K562 (cell line): ENCODE results near the gene TOR3A. TPM values are rescaled to one million over a fixed set of nuclear protein-coding genes. Genes with fewer than 3 reads are reported as not detected.

Experiments
- ATAC-seq: fragments of 200-7000 bp; cut with Tn5 transposase; 3 replicates; pipeline ENCODE4 v1.9.1; 2020; ENCODE audit warnings: moderate library complexity
- BruUV-seq: library from RNA; stranded (reverse); fragments of 400-500 nt; replicated peaks from 2 replicates; lab custom pipeline; 2021; lab: Mats Ljungman, UMichigan
- CTCF ChIA-PET: fragments of 300-600 bp; formaldehyde crosslinking; extraction: SDS; loops from one replicate; lab custom pipeline; 2021; ENCODE audit warnings: low intra/inter-chr PET ratio; lab: Yijun Ruan, JAX
- POLR2A ChIA-PET: fragments of 300-600, 350-650 bp; sonication (Branson Sonifier 250); formaldehyde crosslinking; extraction: SDS; loops from one replicate; lab custom pipeline; 2021; ENCODE audit warnings: antibody characterized with exemption, inconsistent platforms; lab: Yijun Ruan, JAX
- DNase-seq, 4 experiments: peaks; one replicate each; pipeline versions ENCODE4 v3.0.0 to v3.0.0-alpha.2; 2011 to 2018; ENCODE audit warnings: low spot score in 3 of 4, mixed read lengths in 3 of 4; ENCODE audit errors: extremely low read depth in 1 of 4
- FAIRE-seq: peaks from 2 replicates; lab custom pipeline; 2011; peaks lifted over from hg19 to GRCh38; lab: Jason Lieb, UNC
- H2AFZ ChIP-seq: 2 replicates; pipeline ENCODE4 v1.6.0; 2011; ENCODE audit warnings: low read depth, low read length, control low read depth, inconsistent platforms
- H3K27ac ChIP-seq: fragments of 200-600 bp; 3 replicates; pipeline ENCODE4 v1.8.0; 2011; ENCODE audit warnings: low read depth, mild to moderate bottlenecking, control low read depth, inconsistent platforms, low read length, moderate library complexity, mixed read lengths; ENCODE audit errors: extremely low read depth
- H3K27me3 ChIP-seq, 2 experiments: fragments of 300-600 bp in 1 of 2; 2 replicates in 1 of 2; 3 replicates in 1 of 2; pipeline versions ENCODE4 v1.6.0 to v1.8.0; 2011; ENCODE audit warnings: inconsistent platforms in 2 of 2, low read length in 2 of 2, mild to moderate bottlenecking in 1 of 2, mixed read lengths in 1 of 2, moderate library complexity in 1 of 2; ENCODE audit not compliant: control insufficient read depth in 2 of 2, insufficient read depth in 2 of 2
- H3K36me3 ChIP-seq: fragments of 300-600 bp; 3 replicates; pipeline ENCODE4 v1.8.0; 2011; ENCODE audit warnings: mild to moderate bottlenecking, low read length, inconsistent platforms; ENCODE audit not compliant: control insufficient read depth, insufficient read depth
- H3K4me1 ChIP-seq, 2 experiments: fragments of 200-600 bp in 1 of 2; replicated peaks in 1 of 2; 2 replicates in 1 of 2; 3 replicates in 1 of 2; pipeline versions ENCODE4 v1.5.1 to v1.8.0; 2011; ENCODE audit warnings: inconsistent platforms in 2 of 2, low read length in 2 of 2, mild to moderate bottlenecking in 1 of 2, mixed read lengths in 1 of 2, moderate library complexity in 1 of 2; ENCODE audit not compliant: control insufficient read depth in 2 of 2, insufficient read depth in 2 of 2
- H3K4me2 ChIP-seq: 2 replicates; pipeline ENCODE4 v1.6.1; 2011; ENCODE audit warnings: low read length, control low read depth, inconsistent platforms, mixed read lengths; ENCODE audit not compliant: insufficient read depth
- H3K4me3 ChIP-seq: fragments of 200-600 bp; sonication (generic), shearing (Covaris generic); 2 replicates; pipeline ENCODE4 v1.5.1; 2016; ENCODE audit warnings: control low read depth, inconsistent platforms
- H3K79me2 ChIP-seq: fragments of 200-600 bp; 3 replicates; pipeline ENCODE4 v1.8.0; 2011; ENCODE audit warnings: low read length, inconsistent platforms; ENCODE audit not compliant: control insufficient read depth, insufficient read depth
- H3K9ac ChIP-seq, 2 experiments: 2 replicates each; pipeline versions ENCODE4 v1.6.0 to v1.6.1; 2011; ENCODE audit warnings: low read depth in 2 of 2, low read length in 2 of 2, control low read depth in 1 of 2, inconsistent platforms in 1 of 2, mild to moderate bottlenecking in 1 of 2, mixed read lengths in 1 of 2; ENCODE audit not compliant: insufficient read depth in 1 of 2
- H3K9me1 ChIP-seq: one replicate; pipeline ENCODE4 v1.6.0; 2011; ENCODE audit warnings: inconsistent platforms, mild to moderate bottlenecking, low read length, moderate library complexity; ENCODE audit not compliant: control insufficient read depth, insufficient read depth
- H3K9me3 ChIP-seq: replicated peaks from 2 replicates; pipeline ENCODE4 v1.5.1; 2011; ENCODE audit warnings: low read depth, low read length, inconsistent platforms; ENCODE audit not compliant: control insufficient read depth, insufficient read depth
- H4K20me1 ChIP-seq: replicated peaks from 2 replicates; pipeline ENCODE4 v1.6.1; 2011; ENCODE audit warnings: low read length, inconsistent platforms, mixed read lengths; ENCODE audit not compliant: control insufficient read depth, insufficient read depth
- C11orf30 ChIP-seq: fragments of 450-650 bp; IDR thresholded peaks from 2 replicates; pipeline ENCODE4 v1.6.1; 2016; ENCODE audit warnings: low read depth, mild to moderate bottlenecking
- ILK ChIP-seq: fragments of 450-650 bp; IDR thresholded peaks from 2 replicates; pipeline ENCODE4 v1.6.1; 2016; ENCODE audit warnings: missing genetic modification characterization, low read depth, mild to moderate bottlenecking, missing compliant biosample characterization, moderate library complexity, borderline replicate concordance
- KDM1A ChIP-seq, 2 experiments: fragments of 450-650 bp; IDR thresholded peaks; 2 replicates each; pipeline ENCODE4 v1.6.1; 2016; ENCODE audit warnings: mild to moderate bottlenecking in 2 of 2
- KDM4B ChIP-seq, 2 experiments: fragments of 450-650 bp in 1 of 2; sonication (generic) in 1 of 2; IDR thresholded peaks; 2 replicates each; pipeline ENCODE4 v1.6.1; 2016 to 2017; ENCODE audit warnings: borderline replicate concordance in 2 of 2, antibody characterized with exemption in 1 of 2, low read depth in 1 of 2, mild to moderate bottlenecking in 1 of 2
- MECOM ChIP-seq: fragments of 250-450 bp; sonication (Bioruptor Pico); IDR thresholded peaks from 2 replicates; pipeline ENCODE4 v1.8.0; 2022; ENCODE audit warnings: inconsistent platforms
- NR3C1 ChIP-seq: sonication (generic); formaldehyde crosslinking; IDR thresholded peaks from 2 replicates; pipeline ENCODE4 v1.8.1; 2022; ENCODE audit warnings: missing genetic modification reagents
- POLR2AphosphoS2 ChIP-seq: IDR thresholded peaks from 2 replicates; pipeline ENCODE4 v1.6.1; 2012; ENCODE audit warnings: low read length, improper control_type of control experiment
- RAD21 ChIP-seq, 2 experiments: fragments of 250-450 bp in 1 of 2; fragments of 450-650 bp in 1 of 2; sonication (Bioruptor Pico) in 1 of 2; formaldehyde crosslinking in 1 of 2; IDR thresholded peaks in 1 of 2; conservative IDR thresholded peaks in 1 of 2; 2 replicates each; pipeline versions ENCODE4 v1.4.0 to v1.8.0; 2020 to 2022; ENCODE audit warnings: mild to moderate bottlenecking in 2 of 2, moderate library complexity in 1 of 2
- SMC3 ChIP-seq: conservative IDR thresholded peaks from 2 replicates; pipeline ENCODE4 v1.6.1; 2011; ENCODE audit warnings: low read depth, low read length, improper control_type of control experiment; ENCODE audit not compliant: insufficient read depth
- TAL1 ChIP-seq: fragments of 450-650 bp; IDR thresholded peaks from 2 replicates; pipeline ENCODE4 v1.6.1; 2016; ENCODE audit warnings: mild to moderate bottlenecking
- ZNF444 ChIP-seq: fragments of 250-450 bp; sonication (Bioruptor Pico); IDR thresholded peaks from 2 replicates; pipeline ENCODE4 v1.4.0; 2020; ENCODE audit warnings: mild to moderate bottlenecking, moderate library complexity
- WGBS: fragments of 100-300 bp; shearing (Covaris generic); methylation state at CpG from one replicate; pipeline ENCODE4 v1.1.6; 2016; ENCODE audit warnings: low coverage, mixed read lengths; ENCODE audit not compliant: insufficient coverage; ENCODE audit errors: missing lambda C conversion rate; 5-methylcytosine and 5-hydroxymethylcytosine counted together
- in situ Hi-C: fragments of 300-500 bp; cut with MboI; formaldehyde crosslinking; loops from 4 replicates; pipeline ENCODE4 v1.15.0; 2018; ENCODE audit warnings: inconsistent platforms, mixed read lengths
- intact Hi-C: fragments of 100-400 bp; cut with micrococcal nuclease; formaldehyde crosslinking; loops from 2 replicates; pipeline ENCODE4 v1.14.2; 2022
- polyA plus RNA-seq, 8 experiments: library from polyadenylated mRNA; depleted of rRNA in 4 of 8; stranded (reverse) in 5 of 8; unstranded in 3 of 8; fragments of >200 nt; fragmentation: Nextera tagmentation in 2 of 8; fragmentation: Illumina TruSeq in 1 of 8; extraction: Ambion mirVana in 2 of 8; extraction: Trizol in 1 of 8; gene quantifications; 2 replicates each; pipeline versions ENCODE4 v1.2.1 to v1.2.3, GENCODE V29; 2011 to 2014; ENCODE audit warnings: inconsistent platforms in 1 of 8, missing spikeins in 1 of 8
- total RNA-seq, 7 experiments: library from RNA; depleted of rRNA in 6 of 7; stranded (reverse); fragments of >200 nt in 6 of 7; fragmentation: Illumina TruSeq in 2 of 7; extraction: Trizol in 2 of 7; gene quantifications; 2 replicates each; pipeline versions ENCODE4 v1.2.1 to v1.2.3, GENCODE V29; 2011 to 2021; ENCODE audit warnings: low replicate concordance in 1 of 7
- TF ChIP-seq, protein P1 (sequence below): IDR thresholded peaks from 3 replicates; pipeline ENCODE4 v1.6.1; 2011; ENCODE audit warnings: borderline replicate concordance, mild to moderate bottlenecking, moderate library complexity; ENCODE audit not compliant: insufficient read length; ENCODE audit errors: extremely low read depth
- TF ChIP-seq, protein P2 (sequence below): sonication (generic); formaldehyde crosslinking; IDR thresholded peaks from 2 replicates; pipeline ENCODE4 v1.8.1; 2023; ENCODE audit warnings: mild to moderate bottlenecking, missing genetic modification reagents
- TF ChIP-seq, protein P3 (sequence below): sonication (generic); formaldehyde crosslinking; IDR thresholded peaks from 2 replicates; pipeline ENCODE4 v1.8.0; 2022; ENCODE audit warnings: mild to moderate bottlenecking, missing genetic modification reagents

TOR3A gene
- total and polyA plus RNA-seq, 9 of the 15 experiments (the other 6 are each of a cell fraction or from before 2014, with no cell fraction given) = 7.9 to 94.5 (median 39.7) TPM

DNA sequence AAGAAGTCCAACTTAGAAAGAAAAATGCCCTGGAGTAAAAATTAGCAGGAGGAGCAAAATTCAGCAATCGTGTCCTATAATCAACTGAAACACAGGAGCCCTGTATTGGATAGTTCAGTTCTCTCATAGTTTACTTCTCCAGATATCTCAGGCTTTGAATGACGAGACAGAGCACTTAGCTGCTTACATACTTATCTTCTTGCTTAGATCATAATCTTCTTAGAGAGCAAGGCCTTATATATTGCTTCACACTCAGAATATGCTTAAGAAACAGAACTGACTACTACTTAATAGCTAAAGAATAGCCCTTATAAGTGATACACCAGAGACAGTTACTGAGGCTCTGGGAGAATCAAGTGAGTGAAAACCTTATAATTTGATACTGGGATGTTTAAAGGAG, 38.9 kb downstream of the TOR3A start (continued):
- TF ChIP-seq, protein P1, sequence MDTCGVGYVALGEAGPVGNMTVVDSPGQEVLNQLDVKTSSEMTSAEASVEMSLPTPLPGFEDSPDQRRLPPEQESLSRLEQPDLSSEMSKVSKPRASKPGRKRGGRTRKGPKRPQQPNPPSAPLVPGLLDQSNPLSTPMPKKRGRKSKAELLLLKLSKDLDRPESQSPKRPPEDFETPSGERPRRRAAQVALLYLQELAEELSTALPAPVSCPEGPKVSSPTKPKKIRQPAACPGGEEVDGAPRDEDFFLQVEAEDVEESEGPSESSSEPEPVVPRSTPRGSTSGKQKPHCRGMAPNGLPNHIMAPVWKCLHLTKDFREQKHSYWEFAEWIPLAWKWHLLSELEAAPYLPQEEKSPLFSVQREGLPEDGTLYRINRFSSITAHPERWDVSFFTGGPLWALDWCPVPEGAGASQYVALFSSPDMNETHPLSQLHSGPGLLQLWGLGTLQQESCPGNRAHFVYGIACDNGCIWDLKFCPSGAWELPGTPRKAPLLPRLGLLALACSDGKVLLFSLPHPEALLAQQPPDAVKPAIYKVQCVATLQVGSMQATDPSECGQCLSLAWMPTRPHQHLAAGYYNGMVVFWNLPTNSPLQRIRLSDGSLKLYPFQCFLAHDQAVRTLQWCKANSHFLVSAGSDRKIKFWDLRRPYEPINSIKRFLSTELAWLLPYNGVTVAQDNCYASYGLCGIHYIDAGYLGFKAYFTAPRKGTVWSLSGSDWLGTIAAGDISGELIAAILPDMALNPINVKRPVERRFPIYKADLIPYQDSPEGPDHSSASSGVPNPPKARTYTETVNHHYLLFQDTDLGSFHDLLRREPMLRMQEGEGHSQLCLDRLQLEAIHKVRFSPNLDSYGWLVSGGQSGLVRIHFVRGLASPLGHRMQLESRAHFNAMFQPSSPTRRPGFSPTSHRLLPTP = no peak
- no peak for TF ChIP-seq NR3C1 (CRISPR knock-in tag)
- TF ChIP-seq KDM1A (IDR thresholded peaks at IDR 0.05) = no peak
- TF ChIP-seq MECOM (CRISPR knock-in tag) = no peak
- no peak for TF ChIP-seq ILK (tag)
- TF ChIP-seq ZNF444 (CRISPR knock-in tag) = no peak

- ATAC-seq (peak; percentile 83), FAIRE-seq (peak; percentile 61), DNase-seq (peak in 2 of 4 experiments; percentile 38 to 58)
- intact Hi-C loops (loop anchor here (1.0 to 5.0 kb wide), 3 partner anchors 71 to 248 kb away; no protein-coding TSS in a partner anchor), in situ Hi-C loops (loop anchor here (10.0 kb wide), 1 partner anchor 243 kb away; the partner anchor contains the start of gene AXDND1)
- 79% methylated on average over 7 of the region's 7 CpGs for WGBS
- Histone ChIP-seq H3K27ac (no peak overlapping the region), H3K4me1 (no peaks in the 10 kb centered on the region), H3K4me3 (no peak overlapping the region), H3K9me3 (no peaks in the 10 kb centered on the region), H4K20me1 (no peaks in the 10 kb centered on the region), H3K9ac (no peak overlapping the region), H3K9me1 (no peaks in the 10 kb centered on the region), H3K27me3 (no peaks in the 10 kb centered on the region), H2AFZ (no peak overlapping the region), H3K4me2 (no peak overlapping the region), H3K79me2 (no peaks in the 10 kb centered on the region), H3K36me3 (peaks cover 54% of the 10 kb centered on the region)
- BruUV-seq = no TSS peak
- ChIA-PET CTCF (interaction anchor here (1.2 to 3.6 kb wide), 3 partner anchors 72 to 248 kb away, joined by 3 to 22 read pairs (median 6); partner anchors contain the start of gene AXDND1), POLR2A (interaction anchor here (0.6 to 1.5 kb wide), 5 partner anchors 8 to 247 kb away, joined by 3 to 7 read pairs (median 3); partner anchors contain the start of gene SOAT1)
- TF ChIP-seq SMC3 (peak; percentile 58), TAL1 (no peak), RAD21 (CRISPR knock-in tag; conservative IDR thresholded peaks at IDR 0.05 in 1 of 2, IDR thresholded peaks at IDR 0.05 in 1 of 2) (peak; percentile 81 to 89), POLR2AphosphoS2 (no peak), KDM4B (IDR thresholded peaks at IDR 0.05; ENCODE audit: borderline replicate concordance in 2 of 2, low read depth in 1 of 2) (no peak), C11orf30 (0 out of 2 replicates have a peak, but pooled peaks have one; percentile 10)
- TF ChIP-seq, protein P2, sequence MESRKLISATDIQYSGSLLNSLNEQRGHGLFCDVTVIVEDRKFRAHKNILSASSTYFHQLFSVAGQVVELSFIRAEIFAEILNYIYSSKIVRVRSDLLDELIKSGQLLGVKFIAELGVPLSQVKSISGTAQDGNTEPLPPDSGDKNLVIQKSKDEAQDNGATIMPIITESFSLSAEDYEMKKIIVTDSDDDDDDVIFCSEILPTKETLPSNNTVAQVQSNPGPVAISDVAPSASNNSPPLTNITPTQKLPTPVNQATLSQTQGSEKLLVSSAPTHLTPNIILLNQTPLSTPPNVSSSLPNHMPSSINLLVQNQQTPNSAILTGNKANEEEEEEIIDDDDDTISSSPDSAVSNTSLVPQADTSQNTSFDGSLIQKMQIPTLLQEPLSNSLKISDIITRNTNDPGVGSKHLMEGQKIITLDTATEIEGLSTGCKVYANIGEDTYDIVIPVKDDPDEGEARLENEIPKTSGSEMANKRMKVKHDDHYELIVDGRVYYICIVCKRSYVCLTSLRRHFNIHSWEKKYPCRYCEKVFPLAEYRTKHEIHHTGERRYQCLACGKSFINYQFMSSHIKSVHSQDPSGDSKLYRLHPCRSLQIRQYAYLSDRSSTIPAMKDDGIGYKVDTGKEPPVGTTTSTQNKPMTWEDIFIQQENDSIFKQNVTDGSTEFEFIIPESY (CRISPR knock-in tag) = 0 out of 2 replicates have a peak, but pooled peaks have one; percentile 5
- TF ChIP-seq, protein P3, sequence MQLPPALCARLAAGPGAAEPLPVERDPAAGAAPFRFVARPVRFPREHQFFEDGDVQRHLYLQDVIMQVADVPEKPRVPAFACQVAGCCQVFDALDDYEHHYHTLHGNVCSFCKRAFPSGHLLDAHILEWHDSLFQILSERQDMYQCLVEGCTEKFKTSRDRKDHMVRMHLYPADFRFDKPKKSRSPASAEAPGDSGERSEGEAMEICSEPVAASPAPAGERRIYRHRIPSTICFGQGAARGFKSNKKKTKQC (CRISPR knock-in tag) = no peak
These were observed 39.5 kb downstream of the TOR3A start for GRCh38 chr1:179121159-179121938.
